IPS-18a (cell line): ENCODE data around the gene C2orf15.
"Not testable (repeated sequence)": the region's sequence is repeated elsewhere in the genome, so short reads cannot be mapped to it uniquely, and the experiment has no call there.

Source experiments
- H3K27ac ChIP-seq: one replicate; pipeline ENCODE4 v1.5.1; 2013; ENCODE audit warnings: low read length
- H3K27me3 ChIP-seq: one replicate; pipeline ENCODE4 v1.6.1; 2013; ENCODE audit warnings: mild to moderate bottlenecking, low read length; ENCODE audit not compliant: control insufficient read depth, insufficient read depth
- H3K36me3 ChIP-seq: one replicate; pipeline ENCODE4 v1.6.1; 2013; ENCODE audit warnings: low read depth, low read length; ENCODE audit not compliant: control insufficient read depth
- H3K4me1 ChIP-seq: one replicate; pipeline ENCODE4 v1.6.1; 2013; ENCODE audit warnings: low read depth, low read length; ENCODE audit not compliant: control insufficient read depth
- H3K4me3 ChIP-seq: one replicate; pipeline ENCODE4 v1.5.1; 2013; ENCODE audit warnings: low read length
- H3K9ac ChIP-seq: one replicate; pipeline ENCODE4 v1.6.1; 2013; ENCODE audit warnings: mild to moderate bottlenecking, low read length, moderate library complexity
- H3K9me3 ChIP-seq: one replicate; pipeline ENCODE4 v1.6.1; 2013; ENCODE audit warnings: low read depth, low read length; ENCODE audit not compliant: control insufficient read depth

The C2orf15 gene

DNA sequence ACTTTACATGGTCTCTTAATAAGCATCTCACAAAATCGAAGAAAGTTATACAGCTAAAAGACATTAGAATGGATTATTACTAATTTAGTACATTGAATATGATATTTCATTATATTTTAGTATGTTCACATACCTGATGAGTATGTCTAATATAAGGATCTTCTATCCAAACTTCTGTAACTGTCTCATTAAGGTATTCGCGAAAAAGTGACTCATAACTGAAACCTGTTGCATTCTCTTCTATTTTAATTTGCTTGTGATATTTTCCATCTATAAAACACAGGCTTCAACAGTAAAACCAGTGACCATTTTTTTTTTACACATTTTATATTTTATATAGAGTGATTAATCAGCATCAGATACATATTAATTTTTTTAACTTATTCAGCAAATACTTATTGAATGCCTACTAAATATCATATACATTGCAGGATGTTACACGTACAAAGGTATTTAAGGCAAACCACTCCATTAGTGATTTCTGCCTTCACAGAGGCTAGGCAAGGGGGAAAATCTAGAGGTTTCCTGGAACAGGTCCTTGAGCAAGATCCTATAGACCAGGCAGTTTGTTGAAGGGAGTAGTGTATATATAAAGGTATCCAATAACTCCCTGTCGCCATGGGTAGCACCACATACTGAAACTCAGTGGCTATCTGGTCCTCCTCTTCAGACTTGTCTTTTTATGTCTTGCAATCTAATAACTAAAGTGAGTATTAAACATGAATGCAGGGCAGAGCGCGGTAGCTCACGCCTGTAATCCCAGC lies 30.1 kb downstream of the C2orf15 start:
- H3K27ac ChIP-seq = no peak overlapping the region
- H3K27me3 ChIP-seq = no peaks in the 10 kb centered on the region
- H3K4me1 ChIP-seq = no peaks in the 10 kb centered on the region
- no peak overlapping the region for H3K9ac ChIP-seq
- H3K4me3 ChIP-seq = no peak overlapping the region
- peaks cover 31% of the 10 kb centered on the region for H3K36me3 ChIP-seq
- H3K9me3 ChIP-seq = no peaks in the 10 kb centered on the region

- Histone ChIP-seq H3K9me3 (no peaks in the 10 kb centered on the region), H3K27ac (peak within 1 kb of the TSS; percentile 75), H3K36me3 (no peaks in the 10 kb centered on the region), H3K4me1 (peaks cover 4% of the 10 kb centered on the region), H3K4me3 (peak within 1 kb of the TSS; percentile 89), H3K9ac (peak within 1 kb of the TSS; percentile 94), H3K27me3 (no peaks in the 10 kb centered on the region)
These were observed 39.5 kb downstream of the C2orf15 start, which contains the start of the genes MITD1 and MRPL30 for GRCh38 chr2:99180755-99181623. Gene MITD1 (minus strand): TSS chr2:99181058. CDS start chr2:99180981, 77 bp downstream. Gene MRPL30 (plus strand): TSS chr2:99181184. CDS start chr2:99186204, 5,020 bp downstream.

DNA sequence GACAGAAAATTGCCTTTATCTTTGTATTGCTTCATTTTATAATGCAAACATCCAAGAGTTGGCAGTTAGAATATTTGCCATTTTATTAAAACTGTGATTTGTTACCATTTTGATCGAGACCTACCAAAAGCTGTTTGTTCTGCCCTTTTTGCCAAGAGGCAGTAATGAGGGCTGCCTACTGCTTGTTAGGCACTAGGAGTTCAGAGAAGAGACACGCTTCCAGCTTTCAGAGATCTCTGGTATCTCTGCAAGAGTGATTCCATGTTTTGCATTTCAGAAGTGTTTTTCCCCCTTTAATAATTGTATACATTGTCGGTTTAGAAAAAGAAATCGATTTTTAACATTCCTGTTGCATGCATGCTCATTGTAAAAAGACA lies 40.1 kb downstream of the C2orf15 start:
- Histone ChIP-seq H3K27ac (peak overlapping the region; percentile 75), H3K4me1 (peaks cover 4% of the 10 kb centered on the region), H3K4me3 (peak overlapping the region; percentile 89), H3K9me3 (no peaks in the 10 kb centered on the region), H3K9ac (peak overlapping the region; percentile 94), H3K27me3 (no peaks in the 10 kb centered on the region), H3K36me3 (no peaks in the 10 kb centered on the region)

- peaks cover 4% of the 10 kb centered on the region for H3K4me1 ChIP-seq
- peak overlapping the region; percentile 12 for H3K4me3 ChIP-seq
- H3K27ac ChIP-seq = no peak overlapping the region
- H3K27me3 ChIP-seq = no peaks in the 10 kb centered on the region
- H3K9ac ChIP-seq = no peak overlapping the region
- H3K9me3 ChIP-seq = no peaks in the 10 kb centered on the region
- peaks cover 10% of the 10 kb centered on the region for H3K36me3 ChIP-seq
These were observed 41.5 kb downstream of the C2orf15 start for GRCh38 chr2:99183025-99183424.

DNA sequence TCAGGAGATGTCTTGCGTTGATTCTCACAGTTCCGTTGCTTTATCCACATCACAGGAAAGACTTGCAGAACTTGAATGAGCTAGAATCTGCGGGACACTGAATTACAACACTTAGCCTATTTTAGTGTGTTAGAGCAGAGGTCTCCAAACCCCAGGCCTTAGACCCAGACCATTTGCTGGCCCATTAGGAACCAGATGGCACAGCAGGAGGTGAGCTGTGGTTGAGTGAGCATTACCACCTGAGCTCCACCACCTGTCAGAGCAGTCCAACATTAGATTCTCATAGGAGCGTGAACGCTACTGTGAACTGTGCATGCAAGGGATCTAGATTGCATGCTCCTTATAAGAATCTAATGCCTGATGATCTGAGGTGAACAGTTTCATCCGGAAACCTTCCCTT lies 43.3 kb downstream of the C2orf15 start:
- Histone ChIP-seq H3K27ac (no peak overlapping the region), H3K9me3 (no peaks in the 10 kb centered on the region), H3K36me3 (peaks cover 26% of the 10 kb centered on the region), H3K4me3 (no peak overlapping the region), H3K9ac (no peak overlapping the region), H3K4me1 (peaks cover 4% of the 10 kb centered on the region), H3K27me3 (no peaks in the 10 kb centered on the region)

DNA sequence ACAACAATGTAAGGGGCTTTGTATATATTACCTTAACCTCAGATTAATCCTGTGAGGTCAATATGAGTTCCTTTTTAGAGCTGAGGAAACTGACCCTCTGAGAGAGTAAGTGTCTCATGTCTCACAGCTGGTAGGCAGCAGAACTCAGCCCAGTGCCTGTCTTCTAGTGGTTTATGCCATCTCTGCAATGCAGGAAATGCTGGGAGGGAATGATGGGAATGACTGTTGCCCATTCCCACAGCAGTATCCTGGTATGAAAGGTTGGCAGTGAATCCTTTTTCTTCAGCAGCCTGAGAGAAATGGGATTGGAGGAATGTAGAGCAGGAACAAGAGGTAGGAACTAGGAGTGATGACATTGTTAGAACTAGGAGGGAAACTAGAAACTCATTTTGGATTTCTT lies 45.5 kb downstream of the C2orf15 start:
- H3K4me3 ChIP-seq = no peak overlapping the region
- H3K9ac ChIP-seq = no peak overlapping the region
- H3K27ac ChIP-seq = no peak overlapping the region
- peaks cover 29% of the 10 kb centered on the region for H3K36me3 ChIP-seq
- peaks cover 4% of the 10 kb centered on the region for H3K4me1 ChIP-seq
- no peaks in the 10 kb centered on the region for H3K27me3 ChIP-seq
- H3K9me3 ChIP-seq = no peaks in the 10 kb centered on the region

DNA sequence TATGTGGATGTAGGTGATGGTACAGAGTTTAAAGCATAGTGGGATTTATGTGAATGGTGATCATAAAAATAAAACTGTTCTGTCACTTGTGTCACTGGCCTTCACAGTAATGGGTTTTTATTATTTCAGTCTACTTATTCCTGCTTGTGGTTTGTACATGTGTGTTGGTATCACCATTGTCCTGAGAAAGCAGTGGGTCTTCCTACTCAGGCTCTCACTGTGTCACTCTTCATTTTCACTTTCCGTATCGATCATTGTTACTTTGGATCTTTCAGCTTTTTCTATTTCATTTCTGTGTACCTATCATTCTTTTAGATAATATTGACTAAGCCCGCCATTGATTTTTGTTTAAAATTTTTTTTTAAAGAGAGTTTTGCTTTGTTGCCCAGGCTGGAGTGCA lies 46.9 kb downstream of the C2orf15 start:
- no peaks in the 10 kb centered on the region for H3K9me3 ChIP-seq
- H3K36me3 ChIP-seq = peaks cover 33% of the 10 kb centered on the region
- H3K9ac ChIP-seq = no peak overlapping the region
- H3K4me3 ChIP-seq = no peak overlapping the region
- H3K4me1 ChIP-seq = no peaks in the 10 kb centered on the region
- no peak overlapping the region for H3K27ac ChIP-seq
- no peaks in the 10 kb centered on the region for H3K27me3 ChIP-seq

DNA sequence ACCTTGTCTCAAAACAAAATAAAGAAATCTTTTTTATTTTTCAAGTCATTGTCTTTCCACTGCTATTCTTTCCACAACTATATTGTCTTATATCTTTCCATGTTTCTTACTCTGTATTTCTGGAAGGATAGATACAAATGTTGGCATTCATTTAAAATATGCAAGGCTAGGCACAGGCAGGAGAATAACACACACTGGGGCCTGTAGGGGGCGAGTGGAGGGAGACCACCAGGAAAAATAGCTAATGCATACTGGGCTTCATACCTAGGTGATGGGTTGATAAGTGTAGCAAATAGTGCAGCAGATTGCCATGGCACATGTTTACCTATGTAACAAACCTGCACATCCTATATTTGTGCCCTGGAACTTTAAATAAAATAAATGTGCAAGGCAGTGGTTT lies 49.0 kb downstream of the C2orf15 start:
- Histone ChIP-seq H3K4me3 (no peak overlapping the region), H3K27me3 (no peaks in the 10 kb centered on the region), H3K9ac (no peak overlapping the region), H3K9me3 (no peaks in the 10 kb centered on the region), H3K36me3 (peaks cover 40% of the 10 kb centered on the region), H3K4me1 (no peaks in the 10 kb centered on the region), H3K27ac (no peak overlapping the region)

DNA sequence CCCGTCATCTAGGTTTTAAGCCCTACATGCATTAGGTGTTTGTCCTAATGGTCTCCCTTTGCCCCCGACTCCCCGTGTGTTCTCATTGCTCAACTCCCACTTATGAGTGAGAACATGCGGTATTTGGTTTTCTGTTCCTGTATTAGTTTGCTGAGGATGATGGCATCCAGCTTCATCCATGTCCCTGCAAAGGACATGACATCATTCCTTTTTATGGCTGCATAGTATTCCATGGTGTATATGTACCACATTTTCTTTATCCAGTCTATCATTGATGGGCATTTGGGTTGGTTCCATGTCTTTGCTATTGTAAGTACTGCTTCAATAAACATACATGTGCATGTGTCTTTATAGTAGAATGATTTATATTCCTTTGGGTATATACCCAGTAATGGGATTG lies 50.9 kb downstream of the C2orf15 start:
- not testable (repeated sequence) for H3K27me3 ChIP-seq, H3K4me3 ChIP-seq, H3K4me1 ChIP-seq, H3K9me3 ChIP-seq, H3K9ac ChIP-seq, H3K27ac ChIP-seq
- peaks cover 53% of the 10 kb centered on the region for H3K36me3 ChIP-seq

GRCh38 chr2:99198103-99198841 lies 56.8 kb downstream of the C2orf15 start:
- H3K4me1 ChIP-seq = no peaks in the 10 kb centered on the region
- H3K4me3 ChIP-seq = no peak overlapping the region
- no peaks in the 10 kb centered on the region for H3K27me3 ChIP-seq
- H3K36me3 ChIP-seq = peaks cover 29% of the 10 kb centered on the region
- no peaks in the 10 kb centered on the region for H3K9me3 ChIP-seq
- no peak overlapping the region for H3K27ac ChIP-seq
- H3K9ac ChIP-seq = no peak overlapping the region

DNA sequence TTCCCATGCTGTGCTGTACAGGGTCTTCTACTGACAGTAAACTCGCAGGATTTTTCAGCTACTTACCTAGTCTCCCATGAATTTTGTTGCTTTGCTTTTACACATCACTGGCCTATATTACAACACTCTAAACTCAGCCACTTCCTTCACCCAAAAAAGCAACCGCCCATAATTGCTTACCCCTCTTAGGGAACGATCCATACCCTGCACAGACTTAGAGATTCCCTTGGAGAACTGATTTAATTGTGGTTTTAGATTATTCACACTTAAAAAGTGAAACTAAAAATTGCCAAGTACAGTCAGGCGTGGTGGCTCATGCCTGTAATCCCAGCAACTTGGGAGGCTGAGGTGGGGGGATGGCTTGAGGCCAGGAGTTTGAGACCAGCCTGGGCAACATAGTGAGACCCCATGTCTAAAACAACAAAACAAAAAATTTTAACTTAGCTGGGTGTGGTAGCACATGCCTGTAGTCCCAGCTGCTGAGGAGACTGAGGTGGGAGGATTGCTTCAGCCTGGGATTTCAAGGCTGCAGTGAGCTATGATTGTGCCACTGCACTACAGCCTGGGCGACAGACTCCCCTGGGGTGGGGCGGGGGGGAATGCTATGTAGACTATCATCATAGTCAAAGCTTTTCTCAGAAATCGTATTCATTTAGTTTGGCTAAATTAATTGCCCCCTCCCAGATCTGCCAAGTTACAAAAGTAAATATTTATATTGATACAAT lies 58.7 kb downstream of the C2orf15 start:
- Histone ChIP-seq H3K36me3 (peaks cover 25% of the 10 kb centered on the region), H3K4me1 (no peaks in the 10 kb centered on the region), H3K27me3 (no peaks in the 10 kb centered on the region), H3K9ac (no peak overlapping the region), H3K9me3 (peaks cover 13% of the 10 kb centered on the region), H3K4me3 (no peak overlapping the region), H3K27ac (no peak overlapping the region)
